GM23248 (cell line): ENCODE measurements around the gene MAMDC2. TPM values are rescaled to one million over a fixed set of nuclear protein-coding genes. Genes with fewer than 3 reads are reported as not detected.
"Not testable (repeated sequence)": the region's sequence is repeated elsewhere in the genome, so short reads cannot be mapped to it uniquely, and the experiment has no call there.

ENCODE experiments used
- DNase-seq: peaks from one replicate; pipeline ENCODE4 v3.0.0-alpha.2; 2015
- H2AFZ ChIP-seq: fragments of 200-600 bp; sonication (generic); 2 replicates; pipeline ENCODE4 v1.6.1; 2016; ENCODE audit warnings: antibody characterized with exemption
- H3F3A ChIP-seq: fragments of 200-600 bp; sonication (generic); 2 replicates; pipeline ENCODE4 v1.6.1; 2016; ENCODE audit warnings: mild to moderate bottlenecking, antibody characterized with exemption, mixed run types; ENCODE audit not compliant: insufficient read depth
- H3K27ac ChIP-seq: fragments of 200-600 bp; sonication (generic); 2 replicates; pipeline ENCODE4 v1.5.1; 2016; ENCODE audit warnings: mild to moderate bottlenecking
- H3K27me3 ChIP-seq: fragments of 200-600 bp; sonication (generic); replicated peaks from 2 replicates; pipeline ENCODE4 v1.6.1; 2016; ENCODE audit warnings: mild to moderate bottlenecking; ENCODE audit not compliant: insufficient read depth
- H3K36me3 ChIP-seq: fragments of 200-600 bp; sonication (generic); 2 replicates; pipeline ENCODE4 v1.6.1; 2016; ENCODE audit warnings: low read depth, mild to moderate bottlenecking
- H3K4me1 ChIP-seq: fragments of 200-600 bp; sonication (generic); 2 replicates; pipeline ENCODE4 v1.6.1; 2016; ENCODE audit warnings: mild to moderate bottlenecking; ENCODE audit not compliant: insufficient read depth
- H3K4me2 ChIP-seq: fragments of 200-600 bp; sonication (generic); one replicate; pipeline ENCODE4 v1.6.1; 2016; ENCODE audit warnings: mild to moderate bottlenecking; ENCODE audit not compliant: unreplicated experiment
- H3K4me3 ChIP-seq: fragments of 200-600 bp; sonication (generic); 2 replicates; pipeline ENCODE4 v1.5.1; 2016; ENCODE audit warnings: mild to moderate bottlenecking
- H3K79me2 ChIP-seq: fragments of 200-600 bp; sonication (generic); 2 replicates; pipeline ENCODE4 v1.6.1; 2016; ENCODE audit warnings: mild to moderate bottlenecking; ENCODE audit not compliant: insufficient read depth
- H3K9ac ChIP-seq: fragments of 200-600 bp; sonication (generic); 2 replicates; pipeline ENCODE4 v1.6.1; 2016; ENCODE audit warnings: mild to moderate bottlenecking
- H3K9me2 ChIP-seq: fragments of 200-600 bp; sonication (generic); 2 replicates; pipeline ENCODE4 v1.6.1; 2016; ENCODE audit warnings: mixed run types, mild to moderate bottlenecking, moderate library complexity; ENCODE audit not compliant: insufficient read depth
- H3K9me3 ChIP-seq: fragments of 200-600 bp; sonication (generic); one replicate; pipeline ENCODE4 v1.6.1; 2017; ENCODE audit warnings: low read depth
- H4K20me1 ChIP-seq: fragments of 200-600 bp; sonication (generic); 2 replicates; pipeline ENCODE4 v1.6.0; 2016; ENCODE audit not compliant: insufficient read depth
- EZH2 ChIP-seq: fragments of 200-600 bp; sonication (generic); IDR thresholded peaks from 2 replicates; pipeline ENCODE4 v1.6.1; 2018; ENCODE audit warnings: antibody characterized with exemption, mild to moderate bottlenecking; ENCODE audit not compliant: insufficient read depth, poor library complexity, severe bottlenecking
- EZH2phosphoT487 ChIP-seq: fragments of 200-600 bp; sonication (generic); IDR thresholded peaks from 2 replicates; pipeline ENCODE4 v1.6.1; 2018; ENCODE audit warnings: antibody characterized with exemption, moderate library complexity, mild to moderate bottlenecking, low read depth; ENCODE audit not compliant: insufficient read depth
- WGBS, 2 experiments: methylation state at CpG; one replicate each; pipeline ENCODE4 v1.1.6; 2015 to 2017; ENCODE audit warnings: low lambda C conversion rate in 2 of 2, low coverage in 1 of 2; ENCODE audit errors: missing lambda C conversion rate in 2 of 2; 5-methylcytosine and 5-hydroxymethylcytosine counted together
- in situ Hi-C: fragments of 300-500 bp; cut with MboI; formaldehyde crosslinking; loops from 2 replicates; pipeline ENCODE4 v1.15.0; 2020
- polyA plus RNA-seq: library from polyadenylated mRNA; unstranded; fragments of >200 nt; fragmentation: Nextera tagmentation; extraction: Ambion mirVana; gene quantifications from 2 replicates; pipeline ENCODE4 v1.2.1, GENCODE V29; 2016
- total RNA-seq: library from RNA; depleted of rRNA; stranded (reverse); fragments of >200 nt; shearing (Covaris generic); gene quantifications from 2 replicates; pipeline ENCODE4 v1.2.3, GENCODE V29; 2014

MAMDC2 gene
- total and polyA plus RNA-seq, 2 experiments from 2014 or later, result 0.45 TPM; not detected in 1

GRCh38 chr9:70036641-70037040 lies 7.0 kb upstream of the MAMDC2 start:
- TF ChIP-seq EZH2phosphoT487, result no peak
- TF ChIP-seq EZH2, result no peak
- Histone ChIP-seq H3K9me3 (no peaks in the 10 kb centered on the region), H3K4me1 (no peaks in the 10 kb centered on the region), H4K20me1 (no peaks in the 10 kb centered on the region), H3K4me2 (no peak overlapping the region), H3K9ac (no peak overlapping the region), H3K9me2 (no peaks in the 10 kb centered on the region), H3K27me3 (peaks cover 57% of the 10 kb centered on the region), H3F3A (no peaks in the 10 kb centered on the region), H2AFZ (no peak overlapping the region), H3K36me3 (no peaks in the 10 kb centered on the region), H3K27ac (no peak overlapping the region), H3K79me2 (no peaks in the 10 kb centered on the region), H3K4me3 (no peak overlapping the region)
- DNase-seq, result no peak
- WGBS, 2 experiments, result 51 to 57% methylated on average over 6 of the region's 6 CpGs
- in situ Hi-C loops, result no loop called here

- H3K4me1 ChIP-seq, H3K79me2 ChIP-seq, H3K9me2 ChIP-seq, DNase-seq, H3K36me3 ChIP-seq, H3K9me3 ChIP-seq, H3K4me2 ChIP-seq, H3F3A ChIP-seq, H3K4me3 ChIP-seq, H3K9ac ChIP-seq, H4K20me1 ChIP-seq, H3K27ac ChIP-seq, in situ Hi-C loops, H2AFZ ChIP-seq: not testable (repeated sequence)
- WGBS, 2 experiments, result 43 to 46% methylated on average over 4 of the region's 4 CpGs
- peaks cover 62% of the 10 kb centered on the region for H3K27me3 ChIP-seq
Measured at GRCh38 chr9:70038171-70038621, 5.5 kb upstream of the MAMDC2 start.

GRCh38 chr9:70040376-70040903 lies 3.2 kb upstream of the MAMDC2 start:
- H3K4me2 ChIP-seq, result no peak overlapping the region
- no peak overlapping the region for H3K4me3 ChIP-seq
- no peak overlapping the region for H3K27ac ChIP-seq
- DNase-seq, result no peak
- no peak overlapping the region for H2AFZ ChIP-seq
- no peaks in the 10 kb centered on the region for H3F3A ChIP-seq
- in situ Hi-C loops, result no loop called here
- no peaks in the 10 kb centered on the region for H3K79me2 ChIP-seq
- no peaks in the 10 kb centered on the region for H3K9me3 ChIP-seq
- no peak overlapping the region for H3K9ac ChIP-seq
- WGBS, 2 experiments, result 72 to 73% methylated on average over 3 of the region's 3 CpGs
- no peak for TF ChIP-seq EZH2
- no peak for TF ChIP-seq EZH2phosphoT487
- H3K36me3 ChIP-seq, result no peaks in the 10 kb centered on the region
- H3K27me3 ChIP-seq, result peaks cover 56% of the 10 kb centered on the region
- H3K4me1 ChIP-seq, result peaks cover 8% of the 10 kb centered on the region; the same call in 1 of the 2 replicates
- no peaks in the 10 kb centered on the region for H3K9me2 ChIP-seq
- H4K20me1 ChIP-seq, result no peaks in the 10 kb centered on the region

GRCh38 chr9:70042461-70043215 lies 1.0 kb upstream of the MAMDC2 start:
- in situ Hi-C loops, result no loop called here
- Histone ChIP-seq H3K4me2 (no peak overlapping the region), H3K36me3 (no peaks in the 10 kb centered on the region), H3K4me1 (peaks cover 8% of the 10 kb centered on the region; the same call in 1 of the 2 replicates), H3K9ac (no peak overlapping the region), H3K4me3 (no peak overlapping the region), H3K9me2 (no peaks in the 10 kb centered on the region), H3K9me3 (no peaks in the 10 kb centered on the region), H3K27me3 (peaks cover 46% of the 10 kb centered on the region), H2AFZ (no peak overlapping the region), H3K79me2 (no peaks in the 10 kb centered on the region), H3K27ac (no peak overlapping the region), H3F3A (no peaks in the 10 kb centered on the region), H4K20me1 (no peaks in the 10 kb centered on the region)
- no peak for DNase-seq
- WGBS, 2 experiments, result 91 to 93% methylated on average over 15 of the region's 15 CpGs
- no peak for TF ChIP-seq EZH2phosphoT487
- TF ChIP-seq EZH2, result no peak
